Measurements from ENCODE around the gene KCNJ6. TPM values are rescaled to one million over a fixed set of nuclear protein-coding genes. Genes with fewer than 3 reads are reported as not detected.
"Not testable (repeated sequence)": the region's sequence is repeated elsewhere in the genome, so short reads cannot be mapped to it uniquely, and the experiment has no call there.

Gene KCNJ6
- total RNA-seq, 1 donor from 2014 or later: 4.4 TPM

GRCh38 chr21:37647781-37648180 is 268.5 kb downstream of the KCNJ6 start:
- Mint-ChIP-seq H3K27ac (ENCODE audit: unreplicated experiment) (no peak overlapping the region), H3K4me1 (ENCODE audit: low read depth) (no peaks in the 10 kb centered on the region), H3K27me3 (ENCODE audit: low read depth) (no peaks in the 10 kb centered on the region)

GRCh38 chr21:37646761-37647160 is 269.5 kb downstream of the KCNJ6 start:
- not testable (repeated sequence) for H3K27me3 Mint-ChIP-seq (ENCODE audit: low read depth); DNase-seq (ENCODE audit: low spot score)

More at GRCh38 chr21:37647781-37648180, 268.5 kb downstream of the KCNJ6 start:
- DNase-seq (ENCODE audit: low spot score): no peak
- no peak for TF ChIP-seq CTCF (IDR thresholded peaks at IDR 0.05)
- Mint-ChIP-seq H3K36me3 (ENCODE audit: low read depth) (no peaks in the 10 kb centered on the region), H3K9me3 (ENCODE audit: low read depth) (no peaks in the 10 kb centered on the region), H3K4me3 (ENCODE audit: unreplicated experiment) (no peak overlapping the region)

GRCh38 chr21:37645848-37646247 is 270.4 kb downstream of the KCNJ6 start:
- DNase-seq (ENCODE audit: low spot score): no peak
- no peak for TF ChIP-seq CTCF (IDR thresholded peaks at IDR 0.05)
- Mint-ChIP-seq H3K4me1 (ENCODE audit: low read depth) (no peaks in the 10 kb centered on the region), H3K9me3 (ENCODE audit: low read depth) (no peaks in the 10 kb centered on the region), H3K27me3 (ENCODE audit: low read depth) (no peaks in the 10 kb centered on the region), H3K36me3 (ENCODE audit: low read depth) (no peaks in the 10 kb centered on the region), H3K4me3 (ENCODE audit: unreplicated experiment) (no peak overlapping the region), H3K27ac (ENCODE audit: unreplicated experiment) (no peak overlapping the region)

More at GRCh38 chr21:37646761-37647160, 269.5 kb downstream of the KCNJ6 start:
- H3K36me3 Mint-ChIP-seq (ENCODE audit: low read depth); H3K27ac Mint-ChIP-seq (ENCODE audit: unreplicated experiment); H3K4me3 Mint-ChIP-seq (ENCODE audit: unreplicated experiment); H3K9me3 Mint-ChIP-seq (ENCODE audit: low read depth); H3K4me1 Mint-ChIP-seq (ENCODE audit: low read depth): not testable (repeated sequence)

GRCh38 chr21:37644636-37645035 is 271.6 kb downstream of the KCNJ6 start:
- no peak for TF ChIP-seq CTCF (IDR thresholded peaks at IDR 0.05)
- no peaks in the 10 kb centered on the region for H3K27me3 Mint-ChIP-seq (ENCODE audit: low read depth)
- DNase-seq (ENCODE audit: low spot score): no peak
- H3K36me3 Mint-ChIP-seq (ENCODE audit: low read depth): no peaks in the 10 kb centered on the region
- no peak overlapping the region for H3K4me3 Mint-ChIP-seq (ENCODE audit: unreplicated experiment)
- no peaks in the 10 kb centered on the region for H3K4me1 Mint-ChIP-seq (ENCODE audit: low read depth)
- no peaks in the 10 kb centered on the region for H3K9me3 Mint-ChIP-seq (ENCODE audit: low read depth)
- H3K27ac Mint-ChIP-seq (ENCODE audit: unreplicated experiment): no peak overlapping the region

GRCh38 chr21:37643862-37644261 is 272.4 kb downstream of the KCNJ6 start:
- not testable (repeated sequence) for H3K9me3 Mint-ChIP-seq (ENCODE audit: low read depth); DNase-seq (ENCODE audit: low spot score); H3K36me3 Mint-ChIP-seq (ENCODE audit: low read depth); H3K4me1 Mint-ChIP-seq (ENCODE audit: low read depth); H3K27ac Mint-ChIP-seq (ENCODE audit: unreplicated experiment); H3K4me3 Mint-ChIP-seq (ENCODE audit: unreplicated experiment); H3K27me3 Mint-ChIP-seq (ENCODE audit: low read depth)

GRCh38 chr21:37642493-37642892 is 273.8 kb downstream of the KCNJ6 start:
- H3K4me1 Mint-ChIP-seq (ENCODE audit: low read depth): peaks cover 10% of the 10 kb centered on the region

More at GRCh38 chr21:37642493-37642892, 273.8 kb downstream of the KCNJ6 start:
- no peak overlapping the region for H3K4me3 Mint-ChIP-seq (ENCODE audit: unreplicated experiment)
- no peak for DNase-seq (ENCODE audit: low spot score)
- H3K9me3 Mint-ChIP-seq (ENCODE audit: low read depth): no peaks in the 10 kb centered on the region
- no peak overlapping the region for H3K27ac Mint-ChIP-seq (ENCODE audit: unreplicated experiment)
- no peaks in the 10 kb centered on the region for H3K27me3 Mint-ChIP-seq (ENCODE audit: low read depth)
- H3K36me3 Mint-ChIP-seq (ENCODE audit: low read depth): no peaks in the 10 kb centered on the region
- peak; percentile 33 for TF ChIP-seq CTCF (IDR thresholded peaks at IDR 0.05)

All from chondrocyte (in vitro differentiated cells).